Measurements from ENCODE around the gene TMEM208. TPM values are rescaled to one million over a fixed set of nuclear protein-coding genes. Genes with fewer than 3 reads are reported as not detected.
A peak's percentile ranks its signal among the peaks of the same experiment; 100 is the strongest.

Gene TMEM208
- polyA plus RNA-seq, 4 donors, result 63.0 to 153 (median 102) TPM

GRCh38 chr16:67249178-67250044 is 22.5 kb downstream of the TMEM208 start:
- peak overlapping the region in 2 of 3 donors; percentile 34 to 35 for H3K4me3 ChIP-seq (ENCODE audit: low read depth in 1 of 3, low read length in 3 of 3)
- FAIRE-seq (no peak), DNase-seq (no peak)
- H3K36me3 ChIP-seq (ENCODE audit: control insufficient read depth in 3 of 3, insufficient read depth in 2 of 3, low read depth in 1 of 3, low read length in 3 of 3), result peaks cover 0 to 3% (median 0%) of the 10 kb centered on the region in 3 donors
- H3K27me3 ChIP-seq (ENCODE audit: control insufficient read depth in 3 of 3, insufficient read depth in 3 of 3, low read length in 3 of 3), result peaks cover 0 to 33% (median 3%) of the 10 kb centered on the region in 3 donors
- no peak overlapping the region for H3K27ac ChIP-seq (ENCODE audit: low read depth in 1 of 3, low read length in 2 of 3)
- H3K9me3 ChIP-seq (ENCODE audit: control insufficient read depth in 2 of 2, insufficient read depth in 1 of 2, low read depth in 1 of 2, low read length in 1 of 2), result no peaks in the 10 kb centered on the region
- H3K4me1 ChIP-seq (ENCODE audit: control insufficient read depth in 3 of 3, insufficient read depth in 2 of 3, low read depth in 1 of 3, low read length in 2 of 3), result peaks cover 0 to 22% (median 0%) of the 10 kb centered on the region in 3 donors
- 20 to 24% (median 21%) methylated on average over 16 to 22 of the region's 22 CpGs for WGBS, 3 donors

GRCh38 chr16:67250045-67250327 is 23.1 kb downstream of the TMEM208 start:
- FAIRE-seq, result no peak
- no peak for DNase-seq
- Histone ChIP-seq H3K27ac (ENCODE audit: low read depth in 1 of 3, low read length in 2 of 3) (no peak overlapping the region), H3K27me3 (ENCODE audit: control insufficient read depth in 3 of 3, insufficient read depth in 3 of 3, low read length in 3 of 3) (peaks cover 0 to 33% (median 3%) of the 10 kb centered on the region in 3 donors), H3K4me3 (ENCODE audit: low read depth in 1 of 3, low read length in 3 of 3) (no peak overlapping the region), H3K36me3 (ENCODE audit: control insufficient read depth in 3 of 3, insufficient read depth in 2 of 3, low read depth in 1 of 3, low read length in 3 of 3) (peaks cover 0 to 3% (median 0%) of the 10 kb centered on the region in 3 donors), H3K9me3 (ENCODE audit: control insufficient read depth in 2 of 2, insufficient read depth in 1 of 2, low read depth in 1 of 2, low read length in 1 of 2) (no peaks in the 10 kb centered on the region), H3K4me1 (ENCODE audit: control insufficient read depth in 3 of 3, insufficient read depth in 2 of 3, low read depth in 1 of 3, low read length in 2 of 3) (peaks cover 0 to 22% (median 0%) of the 10 kb centered on the region in 3 donors)
- 61 to 74% (median 62%) methylated on average over 4 of the region's 4 CpGs for WGBS, 3 donors

DNA sequence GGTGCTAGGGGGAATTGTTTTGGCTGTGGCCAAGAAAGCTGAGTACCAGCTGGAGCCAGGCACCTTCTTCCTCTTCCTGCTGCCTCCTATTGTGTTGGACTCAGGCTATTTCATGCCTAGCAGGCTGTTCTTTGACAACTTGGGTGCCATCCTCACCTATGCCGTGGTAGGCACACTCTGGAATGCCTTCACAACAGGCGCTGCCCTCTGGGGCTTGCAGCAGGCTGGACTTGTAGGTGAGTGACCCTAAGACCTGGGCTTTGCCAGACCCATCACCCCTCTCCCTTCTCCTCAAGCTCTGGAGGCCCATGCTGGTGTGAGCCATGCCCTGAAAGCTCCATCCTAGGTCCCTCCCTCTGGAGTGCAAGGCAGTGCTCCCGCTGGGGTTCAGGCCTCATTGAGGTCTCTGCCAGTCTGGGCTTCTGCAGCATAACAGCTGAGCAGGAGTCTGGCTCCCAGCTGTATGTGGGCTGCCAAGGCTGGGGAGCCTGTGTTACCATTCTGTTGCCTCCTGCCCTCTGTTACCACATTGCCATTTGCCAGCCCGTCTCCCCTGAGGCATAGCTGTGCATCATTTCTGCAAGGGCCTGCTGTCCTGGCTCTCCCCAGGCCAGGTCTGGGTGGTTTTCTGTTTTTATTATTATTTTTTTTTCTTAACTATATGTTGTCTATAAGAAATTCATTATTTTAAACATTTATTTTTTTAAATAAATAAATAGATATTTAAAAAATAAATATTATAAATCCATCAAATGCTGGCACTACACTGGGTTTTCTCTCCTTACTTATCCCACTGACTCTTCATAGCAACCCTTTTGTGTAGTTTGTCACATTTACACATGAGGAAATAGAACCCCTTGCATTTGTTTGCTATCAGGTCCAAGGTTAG is 25.9 kb downstream of the TMEM208 start:
- Histone ChIP-seq H3K27ac (ENCODE audit: low read depth in 1 of 3, low read length in 2 of 3) (no peak overlapping the region), H3K27me3 (ENCODE audit: control insufficient read depth in 3 of 3, insufficient read depth in 3 of 3, low read length in 3 of 3) (peaks cover 0 to 32% (median 3%) of the 10 kb centered on the region in 3 donors), H3K36me3 (ENCODE audit: control insufficient read depth in 3 of 3, insufficient read depth in 2 of 3, low read depth in 1 of 3, low read length in 3 of 3) (peaks cover 0 to 3% (median 0%) of the 10 kb centered on the region in 3 donors), H3K9me3 (ENCODE audit: control insufficient read depth in 2 of 2, insufficient read depth in 1 of 2, low read depth in 1 of 2, low read length in 1 of 2) (no peaks in the 10 kb centered on the region), H3K4me3 (ENCODE audit: low read depth in 1 of 3, low read length in 3 of 3) (no peak overlapping the region), H3K4me1 (ENCODE audit: control insufficient read depth in 3 of 3, insufficient read depth in 2 of 3, low read depth in 1 of 3, low read length in 2 of 3) (peaks cover 0 to 12% (median 0%) of the 10 kb centered on the region in 3 donors)
- FAIRE-seq, result no peak
- WGBS, 3 donors, result 92 to 99% (median 92%) methylated on average over 4 of the region's 4 CpGs
- no peak for DNase-seq

DNA sequence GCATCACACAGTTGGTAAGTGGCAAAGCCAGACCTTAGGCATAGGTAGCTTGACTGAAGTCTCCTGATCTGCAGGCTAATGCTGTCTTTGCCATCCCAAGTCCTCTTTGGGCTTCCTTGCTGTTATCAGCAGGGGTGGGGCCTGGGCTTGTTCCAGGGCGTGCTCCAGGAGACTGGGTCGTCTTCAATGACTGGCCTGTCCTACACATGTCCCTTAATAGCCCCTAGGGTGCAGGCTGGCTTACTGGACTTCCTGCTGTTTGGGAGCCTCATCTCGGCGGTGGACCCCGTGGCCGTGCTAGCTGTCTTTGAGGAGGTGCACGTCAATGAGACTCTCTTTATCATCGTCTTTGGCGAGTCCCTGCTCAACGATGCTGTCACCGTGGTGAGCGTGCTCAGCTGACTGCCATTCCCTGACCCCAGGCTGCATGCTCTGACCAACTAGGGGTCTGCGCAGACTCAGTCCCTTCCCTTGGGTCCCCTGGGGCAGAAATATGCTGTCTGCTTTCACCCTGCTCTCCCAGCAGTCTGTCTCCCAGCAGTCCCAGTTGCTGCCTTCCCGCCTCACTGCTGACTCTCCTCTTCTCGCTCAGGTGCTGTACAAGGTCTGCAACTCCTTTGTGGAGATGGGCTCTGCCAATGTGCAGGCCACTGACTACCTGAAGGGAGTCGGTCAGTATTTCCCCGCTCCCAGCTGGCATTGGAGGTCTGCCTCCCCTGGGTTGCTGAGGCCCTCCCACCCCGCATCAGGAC is 28.0 kb downstream of the TMEM208 start:
- Histone ChIP-seq H3K27ac (ENCODE audit: low read depth in 1 of 3, low read length in 2 of 3) (no peak overlapping the region), H3K4me3 (ENCODE audit: low read depth in 1 of 3, low read length in 3 of 3) (no peak overlapping the region), H3K9me3 (ENCODE audit: control insufficient read depth in 2 of 2, insufficient read depth in 1 of 2, low read depth in 1 of 2, low read length in 1 of 2) (no peaks in the 10 kb centered on the region), H3K27me3 (ENCODE audit: control insufficient read depth in 3 of 3, insufficient read depth in 3 of 3, low read length in 3 of 3) (peaks cover 0 to 11% (median 0%) of the 10 kb centered on the region in 3 donors), H3K4me1 (ENCODE audit: control insufficient read depth in 3 of 3, insufficient read depth in 2 of 3, low read depth in 1 of 3, low read length in 2 of 3) (no peaks in the 10 kb centered on the region), H3K36me3 (ENCODE audit: control insufficient read depth in 3 of 3, insufficient read depth in 2 of 3, low read depth in 1 of 3, low read length in 3 of 3) (peaks cover 0 to 3% (median 0%) of the 10 kb centered on the region in 3 donors)
- FAIRE-seq, result no peak
- DNase-seq, result peak in 1 of 2 donors; percentile 40
- 55 to 82% (median 73%) methylated on average over 18 of the region's 18 CpGs for WGBS, 3 donors

- H3K27me3 ChIP-seq (ENCODE audit: control insufficient read depth in 3 of 3, insufficient read depth in 3 of 3, low read length in 3 of 3), result peaks cover 0 to 4% (median 0%) of the 10 kb centered on the region in 3 donors
- FAIRE-seq (no peak), DNase-seq (no peak)
- no peak overlapping the region for H3K4me3 ChIP-seq (ENCODE audit: low read depth in 1 of 3, low read length in 3 of 3)
- WGBS, 3 donors, result 88 to 96% (median 92%) methylated on average over 17 of the region's 17 CpGs
- H3K27ac ChIP-seq (ENCODE audit: low read depth in 1 of 3, low read length in 2 of 3), result no peak overlapping the region
- H3K36me3 ChIP-seq (ENCODE audit: control insufficient read depth in 3 of 3, insufficient read depth in 2 of 3, low read depth in 1 of 3, low read length in 3 of 3), result peaks cover 0 to 3% (median 0%) of the 10 kb centered on the region in 3 donors
- H3K4me1 ChIP-seq (ENCODE audit: control insufficient read depth in 3 of 3, insufficient read depth in 2 of 3, low read depth in 1 of 3, low read length in 2 of 3), result no peaks in the 10 kb centered on the region
- no peaks in the 10 kb centered on the region for H3K9me3 ChIP-seq (ENCODE audit: control insufficient read depth in 2 of 2, insufficient read depth in 1 of 2, low read depth in 1 of 2, low read length in 1 of 2)
Measured at GRCh38 chr16:67255553-67256221, 28.8 kb downstream of the TMEM208 start.

GRCh38 chr16:67256701-67257230 is 29.8 kb downstream of the TMEM208 start:
- Histone ChIP-seq H3K27ac (ENCODE audit: low read depth in 1 of 3, low read length in 2 of 3) (no peak overlapping the region), H3K9me3 (ENCODE audit: control insufficient read depth in 2 of 2, insufficient read depth in 1 of 2, low read depth in 1 of 2, low read length in 1 of 2) (no peaks in the 10 kb centered on the region), H3K36me3 (ENCODE audit: control insufficient read depth in 3 of 3, insufficient read depth in 2 of 3, low read depth in 1 of 3, low read length in 3 of 3) (peaks cover 0 to 3% (median 0%) of the 10 kb centered on the region in 3 donors), H3K27me3 (ENCODE audit: control insufficient read depth in 3 of 3, insufficient read depth in 3 of 3, low read length in 3 of 3) (peaks cover 0 to 3% (median 0%) of the 10 kb centered on the region in 3 donors), H3K4me1 (ENCODE audit: control insufficient read depth in 3 of 3, insufficient read depth in 2 of 3, low read depth in 1 of 3, low read length in 2 of 3) (no peaks in the 10 kb centered on the region), H3K4me3 (ENCODE audit: low read depth in 1 of 3, low read length in 3 of 3) (no peak overlapping the region)
- FAIRE-seq (no peak), DNase-seq (no peak)
- 91 to 96% (median 93%) methylated on average over 11 of the region's 11 CpGs for WGBS, 3 donors

- Histone ChIP-seq H3K4me3 (ENCODE audit: low read depth in 1 of 3, low read length in 3 of 3) (no peak overlapping the region), H3K4me1 (ENCODE audit: control insufficient read depth in 3 of 3, insufficient read depth in 2 of 3, low read depth in 1 of 3, low read length in 2 of 3) (no peaks in the 10 kb centered on the region), H3K9me3 (ENCODE audit: control insufficient read depth in 2 of 2, insufficient read depth in 1 of 2, low read depth in 1 of 2, low read length in 1 of 2) (no peaks in the 10 kb centered on the region), H3K27me3 (ENCODE audit: control insufficient read depth in 3 of 3, insufficient read depth in 3 of 3, low read length in 3 of 3) (peaks cover 0 to 1% (median 0%) of the 10 kb centered on the region in 3 donors), H3K36me3 (ENCODE audit: control insufficient read depth in 3 of 3, insufficient read depth in 2 of 3, low read depth in 1 of 3, low read length in 3 of 3) (peaks cover 0 to 2% (median 0%) of the 10 kb centered on the region in 3 donors), H3K27ac (ENCODE audit: low read depth in 1 of 3, low read length in 2 of 3) (no peak overlapping the region)
- FAIRE-seq, result no peak
- 77 to 90% (median 77%) methylated on average over 4 of the region's 4 CpGs for WGBS, 3 donors
- no peak for DNase-seq
Measured at GRCh38 chr16:67257486-67258160, 30.7 kb downstream of the TMEM208 start.

All from small intestine (tissue), 7 donors.